HG03025 (cell line): ENCODE measurements around the gene ARHGDIA.

Experiments
- ATAC-seq: cut with Tn5 transposase; IDR thresholded peaks from one replicate; pipeline ENCODE4 v1.9.1; 2021; ENCODE audit warnings: mild to moderate bottlenecking, moderate library complexity; ENCODE audit not compliant: unreplicated experiment, low FRiP score

ARHGDIA gene

DNA sequence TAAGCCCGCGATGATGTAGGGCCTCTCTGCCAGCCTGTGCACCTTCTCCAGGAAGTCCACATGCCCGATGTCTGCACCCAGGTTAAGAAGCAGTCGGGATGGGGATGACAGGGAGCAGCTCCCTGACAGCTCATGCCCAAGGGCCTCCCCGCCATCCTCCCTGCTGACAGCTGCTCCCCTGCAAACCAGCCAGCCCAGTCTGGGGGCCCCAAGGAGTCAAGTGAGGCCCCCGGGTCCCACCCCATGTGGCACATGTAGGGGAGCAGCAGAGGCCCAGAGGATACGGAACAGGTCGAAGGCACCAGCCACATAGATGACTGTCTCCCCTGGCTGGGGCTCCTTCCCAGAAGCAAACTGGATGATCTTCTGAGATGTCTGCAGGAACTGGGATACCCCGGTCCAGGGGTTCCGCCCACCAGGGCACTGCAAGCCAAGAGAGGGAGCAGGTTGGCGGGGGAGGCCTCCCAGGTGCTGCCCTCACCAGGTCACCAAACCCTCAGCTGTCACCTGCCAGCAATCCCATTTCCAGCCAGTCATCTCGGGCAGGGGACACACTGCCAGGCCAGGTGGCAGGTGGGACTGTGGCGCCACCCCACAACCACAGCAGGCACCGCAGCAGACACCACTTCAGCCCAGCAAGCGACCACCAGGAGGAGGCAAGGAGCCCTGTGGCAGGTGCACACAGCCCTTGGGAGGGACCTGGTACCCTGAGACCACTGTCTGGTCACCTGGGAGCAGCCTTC lies 35.5 kb upstream of the ARHGDIA start:
- no peak for ATAC-seq

DNA sequence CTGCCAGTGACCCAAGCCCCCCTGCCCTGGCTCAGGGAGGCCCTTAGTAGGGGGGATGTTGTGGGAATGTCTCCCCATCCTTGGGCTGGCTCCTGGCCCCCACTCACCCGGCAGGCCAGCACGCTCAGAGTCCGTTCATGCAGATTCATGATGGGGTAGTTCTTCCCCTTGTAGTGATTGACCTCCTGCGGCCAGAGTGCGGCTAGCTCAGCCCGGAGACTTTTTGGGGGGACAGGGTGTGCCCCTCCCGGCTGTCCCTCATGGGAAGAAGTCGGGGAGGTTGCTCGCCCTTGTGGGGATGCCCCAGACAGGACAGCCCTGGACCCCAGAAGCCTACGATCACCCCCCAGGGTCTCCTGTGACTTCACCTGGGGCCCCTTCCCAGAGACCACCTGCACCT lies 34.9 kb upstream of the ARHGDIA start:
- no peak for ATAC-seq

DNA sequence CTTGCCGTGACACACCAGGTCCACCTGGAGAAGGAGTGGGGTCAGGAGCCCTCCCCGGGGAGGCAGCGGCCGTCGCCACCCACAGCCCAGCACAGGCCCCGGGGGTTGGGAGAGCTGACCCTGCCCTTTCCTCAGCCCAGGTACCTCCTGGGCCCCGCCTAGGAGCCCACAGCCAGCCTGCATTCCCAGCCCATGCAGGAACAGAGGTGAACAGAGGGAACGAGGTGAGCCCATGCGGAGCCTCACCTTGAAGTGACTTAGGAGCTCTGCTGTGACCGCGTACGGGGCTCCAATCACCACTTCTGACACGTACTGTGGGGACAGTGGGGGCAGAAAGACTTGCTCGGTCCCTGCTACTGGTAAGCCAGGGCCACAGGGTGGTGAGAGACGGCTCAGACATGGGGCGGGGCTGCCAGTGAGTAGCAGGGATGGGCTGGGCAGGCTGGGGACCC lies 34.3 kb upstream of the ARHGDIA start:
- ATAC-seq, result no peak

DNA sequence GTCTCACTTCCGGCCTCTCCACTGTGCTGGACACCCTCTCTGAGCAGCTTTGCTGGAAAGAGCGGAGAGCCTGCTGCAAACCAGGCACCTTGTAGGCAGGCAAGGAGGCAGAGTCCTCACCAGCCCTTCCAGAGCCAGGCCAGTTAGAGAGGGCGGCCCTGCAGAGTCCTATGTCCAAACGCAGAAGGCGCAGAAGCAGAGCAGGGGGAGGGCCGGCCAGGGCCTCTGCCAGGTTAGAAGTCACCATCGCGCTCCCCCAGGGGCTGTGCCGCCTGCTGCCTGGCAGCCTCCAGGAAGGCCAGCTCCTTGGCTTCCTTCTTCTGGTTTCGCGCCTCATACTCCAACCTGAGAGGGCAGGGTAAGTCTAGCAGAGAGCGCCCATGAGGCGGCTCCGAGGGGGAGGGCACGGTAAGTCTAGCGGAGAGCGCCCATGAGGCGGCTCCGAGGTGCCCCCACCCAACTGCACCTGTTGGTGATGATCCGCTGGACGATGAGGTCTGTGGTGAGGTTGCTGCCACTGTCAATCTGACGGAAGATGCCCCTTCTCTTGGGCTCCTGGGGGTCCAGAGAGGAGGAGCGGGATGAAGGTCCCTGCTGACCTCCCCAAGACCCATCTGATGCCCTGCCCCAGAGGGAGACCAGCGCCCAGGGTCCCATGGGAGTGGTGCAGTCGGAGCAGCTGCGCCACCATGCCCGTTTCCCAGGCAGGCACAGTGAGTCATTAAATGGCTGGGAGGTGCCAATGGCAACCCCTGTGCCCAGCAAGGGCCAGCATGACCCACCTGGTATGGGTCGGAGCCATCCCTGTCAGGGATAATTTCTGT lies 33.7 kb upstream of the ARHGDIA start:
- ATAC-seq, result no peak

DNA sequence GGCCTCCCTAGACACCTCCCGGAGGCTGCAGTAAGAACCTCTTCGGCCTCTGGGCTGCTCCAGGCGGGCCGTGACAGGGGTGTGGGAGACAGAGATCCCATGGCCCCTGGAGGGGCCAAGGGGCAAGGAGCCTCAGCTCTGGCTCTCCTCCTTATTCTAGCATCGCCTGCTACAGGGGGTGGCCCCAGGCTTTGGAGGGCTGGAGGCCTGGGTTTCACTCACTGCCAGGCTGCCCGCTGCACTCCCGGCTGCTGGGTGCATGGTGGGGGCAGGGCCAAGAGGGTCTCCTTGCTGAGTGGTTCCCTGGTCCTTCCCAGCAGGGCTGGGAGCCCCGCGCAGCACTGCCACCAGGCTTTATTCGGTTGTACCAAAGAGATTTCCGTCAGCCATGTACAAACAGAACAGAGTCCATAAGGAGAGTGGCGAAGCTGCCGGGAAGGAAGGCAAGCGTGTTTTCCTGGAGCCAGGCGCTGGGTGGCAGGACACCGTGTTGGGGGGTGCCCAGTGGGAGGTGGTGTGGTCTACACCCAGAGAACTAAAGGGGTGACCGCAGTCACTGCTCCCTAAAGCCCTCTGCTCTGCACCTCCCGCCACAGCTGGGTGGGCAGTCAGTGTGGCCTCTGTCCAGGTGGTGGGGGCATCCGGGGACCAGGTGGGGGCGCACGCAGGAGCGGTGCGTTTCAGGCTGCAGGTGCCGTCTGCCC lies 32.9 kb upstream of the ARHGDIA start:
- ATAC-seq, result no peak

DNA sequence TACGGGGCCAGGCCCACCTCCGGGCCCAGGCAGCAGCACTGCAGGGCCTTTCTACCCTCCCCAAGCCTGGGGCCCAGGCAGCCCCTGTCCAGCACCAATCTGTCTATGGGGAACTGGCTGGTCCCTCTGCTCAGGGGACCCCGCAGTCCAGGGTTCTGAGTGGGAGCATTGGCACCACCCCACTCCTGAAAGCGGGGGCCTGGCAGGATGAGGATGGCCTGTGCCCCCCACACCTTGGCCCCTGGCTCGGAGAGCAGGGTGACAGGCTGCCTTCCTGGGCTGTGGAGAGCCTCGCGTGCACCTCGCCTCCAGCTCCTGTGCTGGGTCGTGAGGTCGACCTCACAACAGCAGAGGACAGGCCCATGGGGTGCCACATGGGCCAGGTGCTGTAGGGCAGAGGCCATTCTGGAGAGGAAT lies 32.3 kb upstream of the ARHGDIA start:
- ATAC-seq, result no peak

DNA sequence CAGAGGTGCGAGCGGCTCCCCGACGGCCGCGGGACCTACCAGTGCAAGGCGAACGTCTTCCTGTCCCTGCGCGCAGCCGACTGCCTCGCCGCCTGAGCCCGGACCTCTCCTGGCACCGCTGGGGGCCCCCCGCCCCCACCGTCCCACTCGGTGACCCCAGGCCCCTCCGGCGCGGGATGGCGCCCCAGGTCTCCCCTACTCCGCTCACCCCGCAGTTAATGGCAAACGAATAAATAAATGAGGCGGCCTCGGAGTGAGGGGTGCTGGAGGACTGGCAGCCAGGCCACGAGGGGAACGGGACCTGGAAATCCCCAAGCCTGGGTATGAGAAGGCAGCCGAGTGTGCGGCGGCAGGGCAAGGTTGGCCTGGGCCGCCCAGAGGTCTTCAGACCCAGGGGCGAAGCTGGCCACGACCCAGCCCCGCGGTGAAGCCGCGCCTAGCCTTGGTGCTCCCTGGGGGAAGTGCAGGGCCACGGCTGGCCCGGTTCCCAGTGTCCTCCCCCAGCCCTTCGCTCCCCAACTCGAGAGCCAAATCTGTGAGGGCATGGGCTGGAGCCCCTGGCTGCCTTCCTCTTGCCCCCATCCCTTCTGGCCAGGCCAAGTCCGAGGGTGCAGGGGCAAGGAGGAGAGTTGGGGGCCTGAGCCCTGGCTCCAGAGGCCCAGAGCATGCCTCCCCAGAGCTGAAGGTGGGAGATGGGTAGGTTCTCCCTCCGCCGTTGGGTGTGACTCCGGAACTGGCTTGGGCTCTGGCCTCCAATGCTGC lies 31.7 kb upstream of the ARHGDIA start:
- ATAC-seq, result no peak

DNA sequence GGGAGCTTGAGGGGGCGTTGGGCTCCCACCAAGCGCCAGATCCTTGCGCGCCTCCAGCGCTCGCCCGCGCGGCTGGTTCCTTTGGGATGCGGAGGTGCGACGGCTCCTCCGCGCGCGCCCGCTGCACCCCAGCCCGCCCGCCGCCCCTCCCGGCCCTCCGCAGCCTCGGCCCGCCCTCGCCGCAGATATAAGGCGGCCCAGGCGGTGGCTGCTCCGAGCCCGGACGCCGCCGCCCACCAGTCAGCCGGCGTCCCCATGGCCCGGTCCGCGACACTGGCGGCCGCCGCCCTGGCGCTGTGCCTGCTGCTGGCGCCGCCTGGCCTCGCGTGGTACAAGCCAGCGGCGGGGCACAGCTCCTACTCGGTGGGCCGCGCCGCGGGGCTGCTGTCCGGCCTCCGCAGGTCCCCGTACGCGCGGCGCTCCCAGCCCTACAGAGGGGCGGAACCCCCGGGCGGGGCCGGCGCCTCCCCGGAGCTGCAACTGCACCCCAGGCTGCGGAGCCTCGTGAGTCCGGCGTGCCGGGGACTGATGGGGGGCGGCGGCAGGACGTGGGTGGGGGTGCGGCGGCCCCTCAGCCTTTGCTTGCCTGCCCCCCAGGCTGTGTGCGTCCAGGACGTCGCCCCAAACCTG lies 31.0 kb upstream of the ARHGDIA start, which contains the start of gene NPB:
Gene NPB, plus strand, starts transcription at position 216 of the 630 bp plus-strand sequence. Its CDS starts 40 bp downstream, at position 256.
- ATAC-seq, result no peak

DNA sequence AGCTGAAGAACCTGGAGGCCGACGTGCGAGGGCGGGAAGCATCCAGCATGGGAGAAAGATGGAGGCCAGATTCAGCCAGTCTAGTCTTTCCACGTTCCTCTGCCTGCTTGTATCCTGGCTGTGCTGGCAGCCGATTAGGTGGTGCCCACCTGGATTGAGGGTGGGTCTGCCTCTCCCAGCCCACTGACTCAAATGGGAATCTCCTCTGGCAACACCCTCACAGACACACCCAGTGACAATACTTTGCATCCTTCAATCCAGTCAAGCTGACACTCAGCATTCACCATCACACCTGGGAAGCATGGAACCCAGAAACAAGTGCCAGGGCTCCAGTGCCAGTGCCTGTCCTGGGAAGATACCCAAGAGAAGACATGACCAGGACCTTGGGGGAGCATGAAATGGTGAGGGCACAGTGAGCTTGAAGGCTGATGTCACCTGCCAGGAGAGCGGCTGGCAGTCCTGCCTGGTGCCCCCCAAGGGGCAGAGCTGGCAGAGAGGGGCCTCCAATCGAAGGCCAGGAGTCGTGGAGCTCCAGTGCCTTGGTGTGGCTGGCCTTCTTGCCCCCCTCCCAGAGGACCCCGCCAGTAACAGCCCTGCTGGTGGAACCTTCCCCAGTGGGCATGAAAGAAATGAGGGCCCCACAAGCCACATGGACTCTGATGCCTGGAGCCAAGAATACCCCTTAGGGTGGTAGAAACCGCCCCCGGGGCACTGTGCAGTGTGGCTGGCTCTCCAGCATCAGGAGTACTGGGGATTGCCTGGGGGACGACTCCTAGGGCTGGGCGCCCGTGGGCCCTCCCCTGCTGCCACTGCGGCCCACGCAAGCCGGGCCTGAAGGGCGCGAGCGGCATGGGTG lies 30.3 kb upstream of the ARHGDIA start:
- no peak for ATAC-seq

DNA sequence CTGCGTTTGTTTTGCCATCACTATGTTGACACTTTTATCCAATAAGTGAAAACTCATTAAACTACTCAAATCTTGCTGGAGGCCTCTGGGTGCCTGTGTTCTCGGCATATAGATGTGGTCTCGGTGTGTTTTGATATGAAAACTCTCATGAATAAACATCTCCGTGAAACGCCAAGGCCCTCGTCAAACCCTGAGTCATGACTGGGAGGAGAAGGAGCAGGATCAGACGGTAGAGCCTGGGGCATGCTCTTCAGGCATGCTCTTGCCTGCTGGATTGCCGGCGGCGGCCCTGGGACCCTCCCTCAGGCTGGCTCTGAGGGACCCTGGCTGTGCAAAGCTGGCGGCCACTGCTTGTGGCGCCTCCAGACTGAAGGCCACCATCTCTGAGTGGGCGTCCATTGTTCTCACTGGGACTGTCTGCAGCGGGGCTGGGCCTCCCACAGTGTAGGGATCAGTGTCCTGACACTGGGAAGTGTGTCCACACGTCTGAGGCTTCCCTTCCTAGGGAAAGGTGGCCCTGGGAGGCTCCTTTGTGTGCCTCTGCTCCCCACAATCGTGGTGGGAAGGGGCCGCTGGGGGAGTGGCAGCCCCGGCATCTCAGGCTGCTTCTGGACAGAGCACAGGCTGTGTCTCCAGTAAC lies 29.2 kb upstream of the ARHGDIA start:
- ATAC-seq, result no peak

DNA sequence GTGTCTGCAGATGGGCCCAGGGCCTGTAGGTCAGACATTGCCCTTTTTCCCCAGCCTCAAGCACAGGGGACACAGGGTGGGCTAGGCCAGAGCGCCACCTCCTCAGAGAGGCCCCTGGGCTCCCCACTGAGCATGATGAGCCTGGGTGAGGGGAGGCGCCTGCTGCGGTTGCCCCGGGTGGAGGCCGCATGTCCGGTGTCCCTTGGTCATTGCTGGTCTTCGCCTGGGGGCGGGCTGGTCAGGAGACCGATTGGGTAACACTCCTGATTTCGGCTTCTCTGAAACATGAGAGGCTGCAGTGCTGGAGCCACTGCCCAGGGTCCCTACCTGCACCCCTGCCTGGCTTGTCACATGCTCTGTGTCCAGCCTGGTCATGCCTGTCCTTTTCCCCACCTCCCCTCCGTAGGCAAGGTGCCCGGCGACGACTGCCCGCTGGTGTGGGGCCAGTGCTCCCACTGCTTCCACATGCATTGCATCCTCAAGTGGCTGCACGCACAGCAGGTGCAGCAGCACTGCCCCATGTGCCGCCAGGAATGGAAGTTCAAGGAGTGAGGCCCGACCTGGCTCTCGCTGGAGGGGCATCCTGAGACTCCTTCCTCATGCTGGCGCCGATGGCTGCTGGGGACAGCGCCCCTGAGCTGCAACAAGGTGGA lies 28.5 kb upstream of the ARHGDIA start:
- ATAC-seq, result no peak

DNA sequence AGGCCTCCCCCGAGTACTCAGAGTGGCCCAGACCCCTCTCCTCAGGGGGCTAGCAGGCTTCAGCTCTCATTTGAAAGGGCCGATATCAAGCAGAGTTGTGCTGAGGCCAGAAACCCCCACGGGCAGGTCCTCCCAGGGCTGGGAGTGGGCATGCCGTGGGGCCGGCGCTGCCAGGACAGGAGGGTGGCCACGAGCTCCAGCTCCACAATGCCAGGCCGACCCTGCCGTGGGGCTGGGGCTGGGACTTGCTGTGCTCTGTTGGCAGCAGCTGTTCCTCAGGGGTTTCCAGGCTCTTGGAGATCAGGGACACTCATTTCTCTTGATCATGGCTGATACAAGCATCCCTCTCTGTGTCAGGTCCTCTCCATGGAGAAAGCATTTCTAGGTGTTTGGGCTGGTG lies 27.7 kb upstream of the ARHGDIA start:
- no peak for ATAC-seq

DNA sequence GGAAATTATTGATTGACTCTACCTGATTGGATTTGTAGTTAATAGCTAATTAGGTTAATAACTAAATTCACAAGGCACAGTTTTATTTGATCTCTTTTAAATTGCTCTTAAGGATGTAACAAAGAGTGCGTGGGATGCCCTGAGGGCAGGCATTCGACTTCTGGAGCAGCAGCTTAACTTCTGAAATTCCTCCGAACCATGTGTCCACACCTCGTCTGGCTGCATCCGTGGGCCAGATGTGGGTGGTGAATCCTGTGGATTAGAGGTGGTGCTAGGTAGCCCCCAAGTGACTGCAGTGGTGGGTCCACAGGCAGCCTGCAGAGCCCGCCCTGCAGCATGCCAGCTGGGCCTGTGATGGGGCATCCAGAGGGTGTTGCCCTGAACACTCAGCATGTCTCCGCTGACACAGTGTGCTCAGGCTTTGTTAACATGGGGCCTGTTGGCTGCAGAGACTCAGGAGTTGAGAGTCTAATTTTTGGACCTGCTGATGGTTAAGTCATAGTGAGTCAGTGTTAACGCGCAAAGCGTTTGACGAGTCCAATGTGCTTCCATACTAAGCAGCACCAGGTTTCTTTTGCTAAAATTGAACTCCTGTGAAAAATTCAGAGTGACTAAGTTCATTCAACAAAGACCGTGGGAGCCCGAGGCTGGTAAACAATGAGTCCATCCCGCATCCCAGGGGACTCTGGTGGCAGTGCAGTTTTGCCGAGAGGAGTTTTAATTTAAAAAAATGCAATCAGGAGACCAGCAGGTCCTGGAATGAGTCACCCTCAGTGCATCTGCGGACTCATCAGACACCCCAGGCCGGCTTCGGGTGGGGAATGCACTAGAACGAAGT lies 27.1 kb upstream of the ARHGDIA start:
- ATAC-seq, result no peak

DNA sequence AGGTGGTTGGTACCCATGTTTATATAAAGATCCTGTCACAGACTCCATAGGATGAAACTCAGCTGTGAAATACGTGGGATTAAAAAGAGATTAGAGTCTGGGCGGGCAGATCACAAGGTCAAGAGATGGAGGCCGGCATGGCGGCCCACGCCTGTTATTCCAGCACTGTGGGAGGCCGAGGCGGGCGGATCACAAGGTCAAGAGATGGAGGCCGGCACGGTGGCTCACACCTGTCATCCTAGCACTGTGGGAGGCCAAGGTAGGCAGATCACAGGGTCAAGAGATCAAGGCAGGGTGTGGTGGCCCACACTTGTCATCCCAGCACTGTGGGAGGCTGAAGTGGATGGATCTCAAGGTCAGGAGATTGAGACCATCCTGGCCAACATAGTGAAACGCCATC lies 24.3 kb upstream of the ARHGDIA start:
- no peak for ATAC-seq

DNA sequence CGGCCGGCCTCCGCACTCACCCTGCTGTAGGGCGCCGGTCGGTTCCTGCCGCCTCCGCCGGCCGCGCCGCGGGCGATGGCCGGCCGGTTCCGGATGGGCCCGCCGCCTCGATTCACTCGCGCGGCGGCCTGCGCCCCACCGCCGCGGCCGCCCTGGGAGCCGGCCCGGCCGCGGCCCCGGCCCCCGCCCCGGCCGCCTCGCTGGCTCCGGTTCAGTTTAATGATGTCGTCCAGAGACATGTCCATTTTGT lies 20.1 kb upstream of the ARHGDIA start:
- ATAC-seq, result peak; percentile 23

DNA sequence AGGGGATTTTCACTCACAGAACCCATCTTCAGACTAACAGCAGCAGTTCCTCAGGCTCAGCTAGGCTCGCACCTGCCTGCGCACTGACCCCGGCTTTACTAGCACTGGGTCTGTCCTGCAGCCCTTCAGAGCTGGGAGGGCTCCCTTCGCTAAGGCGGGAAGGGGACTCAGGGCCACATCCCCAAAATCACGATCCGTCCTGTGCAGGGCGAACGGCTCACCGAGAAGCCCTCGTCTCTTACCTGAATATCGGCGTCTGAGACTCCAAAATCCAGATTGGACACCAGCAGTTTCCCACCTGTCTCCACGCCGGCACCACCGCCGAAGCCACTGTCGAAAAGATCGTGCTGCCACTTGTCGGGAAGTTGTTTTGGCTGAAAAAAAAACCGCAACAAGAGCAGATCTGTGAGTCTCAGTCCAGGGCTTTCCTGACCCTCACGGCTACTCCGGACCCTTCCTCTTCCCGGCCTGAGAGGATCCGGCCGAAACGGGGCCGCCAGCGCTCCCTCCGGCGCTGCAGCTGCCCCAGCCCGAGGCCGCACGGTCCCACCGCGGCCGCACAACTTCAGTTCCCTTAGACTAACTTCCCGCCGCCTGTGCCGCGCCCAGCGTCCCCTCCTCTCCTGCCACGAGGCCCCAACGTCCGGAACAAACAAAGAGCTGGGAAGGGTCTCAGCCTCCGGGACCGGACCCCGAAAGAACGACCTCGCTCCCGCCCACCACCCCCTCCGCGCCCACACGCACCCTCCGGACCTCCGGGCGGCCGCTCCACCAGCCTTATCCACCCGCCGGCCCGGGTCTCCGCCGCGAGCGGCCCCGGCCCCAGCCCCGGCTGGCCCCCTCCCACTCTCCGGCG lies 19.5 kb upstream of the ARHGDIA start:
- ATAC-seq, result no peak

DNA sequence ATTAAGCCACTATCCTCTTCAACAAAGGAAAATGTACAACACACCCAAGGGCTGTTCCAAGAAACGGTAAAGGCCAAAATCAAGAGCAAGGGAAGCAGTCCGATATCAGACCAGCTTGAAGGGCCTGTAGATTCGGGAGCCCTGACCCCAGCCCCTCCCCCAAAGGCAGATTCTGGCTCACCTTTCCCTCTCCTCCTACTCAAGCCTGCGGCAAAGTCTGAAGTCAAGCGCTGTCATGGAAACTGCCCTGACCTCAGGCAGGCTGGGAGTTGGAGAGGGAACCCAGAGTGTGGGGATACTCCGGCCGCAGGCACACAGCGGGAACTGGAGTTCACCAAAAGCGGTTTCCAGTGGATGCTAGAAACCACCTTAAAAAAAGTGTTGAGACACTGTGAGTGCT lies 18.5 kb upstream of the ARHGDIA start:
- ATAC-seq, result no peak
